Testis (tissue), 2 donors: ENCODE measurements around the gene ARL3.

Experiments
- POLR2A ChIP-seq: fragments of 450-650 bp; IDR thresholded peaks from one replicate; pipeline ENCODE4 v1.6.1; 2017; ENCODE audit warnings: antibody characterized with exemption, mild to moderate bottlenecking, moderate library complexity
- TF ChIP-seq, protein P1 (sequence below), 3 experiments: fragments of 450-650 bp in 2 of 3; fragments of 200-600 bp in 1 of 3; sonication (generic) in 1 of 3; IDR thresholded peaks; one replicate each; pipeline ENCODE4 v1.5.1; 2016 to 2019; ENCODE audit warnings: antibody characterized with exemption in 3 of 3, mild to moderate bottlenecking in 2 of 3, moderate library complexity in 1 of 3

DNA sequence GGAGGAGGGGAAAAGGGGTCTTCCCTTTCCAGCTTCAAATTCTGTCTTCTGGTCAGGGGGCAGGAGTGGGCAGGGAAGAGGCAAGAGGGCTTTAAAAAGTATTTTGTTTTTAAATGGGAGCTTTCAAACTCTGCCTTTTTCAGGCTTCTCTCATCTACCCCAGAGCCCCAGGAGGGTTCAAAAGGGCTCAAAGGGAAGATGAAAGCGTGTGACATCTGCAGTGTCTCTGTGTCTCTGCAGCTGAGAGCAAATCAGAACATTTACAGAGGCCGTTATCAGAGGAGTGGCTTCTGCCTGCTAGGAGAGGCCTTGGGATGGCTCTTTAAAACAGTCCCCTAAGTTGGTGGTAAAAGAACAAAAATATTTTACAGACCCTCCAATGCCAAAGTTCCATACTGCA lies 39.6 kb downstream of the ARL3 start:
- TF ChIP-seq, protein P1, sequence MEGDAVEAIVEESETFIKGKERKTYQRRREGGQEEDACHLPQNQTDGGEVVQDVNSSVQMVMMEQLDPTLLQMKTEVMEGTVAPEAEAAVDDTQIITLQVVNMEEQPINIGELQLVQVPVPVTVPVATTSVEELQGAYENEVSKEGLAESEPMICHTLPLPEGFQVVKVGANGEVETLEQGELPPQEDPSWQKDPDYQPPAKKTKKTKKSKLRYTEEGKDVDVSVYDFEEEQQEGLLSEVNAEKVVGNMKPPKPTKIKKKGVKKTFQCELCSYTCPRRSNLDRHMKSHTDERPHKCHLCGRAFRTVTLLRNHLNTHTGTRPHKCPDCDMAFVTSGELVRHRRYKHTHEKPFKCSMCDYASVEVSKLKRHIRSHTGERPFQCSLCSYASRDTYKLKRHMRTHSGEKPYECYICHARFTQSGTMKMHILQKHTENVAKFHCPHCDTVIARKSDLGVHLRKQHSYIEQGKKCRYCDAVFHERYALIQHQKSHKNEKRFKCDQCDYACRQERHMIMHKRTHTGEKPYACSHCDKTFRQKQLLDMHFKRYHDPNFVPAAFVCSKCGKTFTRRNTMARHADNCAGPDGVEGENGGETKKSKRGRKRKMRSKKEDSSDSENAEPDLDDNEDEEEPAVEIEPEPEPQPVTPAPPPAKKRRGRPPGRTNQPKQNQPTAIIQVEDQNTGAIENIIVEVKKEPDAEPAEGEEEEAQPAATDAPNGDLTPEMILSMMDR (IDR thresholded peaks at IDR 0.05) = no peak
- TF ChIP-seq POLR2A = no peak
